ENCODE data around the gene FTO.

Gene FTO

DNA sequence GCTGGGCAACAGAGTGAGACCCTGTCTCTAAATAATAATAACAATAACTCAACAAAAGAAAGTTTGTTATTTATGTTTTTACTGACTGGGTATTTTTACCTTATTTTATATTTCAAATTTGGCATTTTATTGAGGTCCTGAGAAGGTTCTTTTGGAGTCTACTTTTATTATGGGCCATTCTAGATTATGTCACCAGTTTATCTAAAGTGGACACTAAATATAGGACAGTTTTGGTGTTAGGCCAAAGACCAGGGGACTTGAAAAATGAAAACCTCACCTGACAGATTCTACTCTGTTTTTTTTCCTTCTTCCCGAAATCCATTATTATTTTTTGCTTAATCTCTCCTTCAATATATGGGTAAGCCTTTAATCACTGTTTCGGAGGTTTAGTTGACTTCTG lies 8.1 kb downstream of the FTO start:
- DNase-seq: no peak

DNA sequence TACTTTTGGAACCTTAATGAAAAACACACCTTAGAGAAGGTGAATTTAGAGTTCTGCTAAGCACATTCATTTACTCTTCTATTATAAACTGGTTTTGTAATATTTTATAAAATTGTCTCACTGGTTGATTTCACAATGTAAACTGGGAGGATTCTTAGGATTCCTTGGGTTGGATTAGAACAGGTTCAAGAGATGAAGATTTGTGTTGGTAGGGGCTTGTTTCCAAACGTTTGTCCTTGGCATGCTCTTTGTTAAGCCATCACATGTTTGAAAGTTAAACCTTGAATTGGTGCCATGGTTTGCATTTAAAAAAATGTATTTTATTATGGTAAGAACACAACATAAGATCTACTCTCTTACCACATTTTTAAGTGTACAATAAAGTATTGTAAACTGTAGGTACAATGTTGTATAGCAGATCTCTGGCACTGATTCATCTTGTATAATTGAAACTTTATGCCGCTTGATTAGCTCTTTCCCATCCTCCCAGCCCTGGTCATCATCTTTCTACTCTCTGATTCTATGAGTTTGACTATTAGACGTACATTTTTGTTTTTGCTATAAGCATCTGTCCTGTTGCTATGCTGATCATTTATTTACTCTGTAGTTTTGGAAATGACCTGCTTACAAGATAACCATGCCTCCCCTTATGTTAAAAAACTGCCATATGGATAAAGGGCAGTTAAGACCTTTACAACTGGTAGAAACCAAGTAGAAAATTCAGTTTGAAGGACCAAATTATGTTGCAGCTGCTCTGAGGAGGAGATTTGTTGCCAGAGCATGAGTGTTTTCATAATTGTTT lies 9.6 kb downstream of the FTO start:
- no peak for DNase-seq

DNA sequence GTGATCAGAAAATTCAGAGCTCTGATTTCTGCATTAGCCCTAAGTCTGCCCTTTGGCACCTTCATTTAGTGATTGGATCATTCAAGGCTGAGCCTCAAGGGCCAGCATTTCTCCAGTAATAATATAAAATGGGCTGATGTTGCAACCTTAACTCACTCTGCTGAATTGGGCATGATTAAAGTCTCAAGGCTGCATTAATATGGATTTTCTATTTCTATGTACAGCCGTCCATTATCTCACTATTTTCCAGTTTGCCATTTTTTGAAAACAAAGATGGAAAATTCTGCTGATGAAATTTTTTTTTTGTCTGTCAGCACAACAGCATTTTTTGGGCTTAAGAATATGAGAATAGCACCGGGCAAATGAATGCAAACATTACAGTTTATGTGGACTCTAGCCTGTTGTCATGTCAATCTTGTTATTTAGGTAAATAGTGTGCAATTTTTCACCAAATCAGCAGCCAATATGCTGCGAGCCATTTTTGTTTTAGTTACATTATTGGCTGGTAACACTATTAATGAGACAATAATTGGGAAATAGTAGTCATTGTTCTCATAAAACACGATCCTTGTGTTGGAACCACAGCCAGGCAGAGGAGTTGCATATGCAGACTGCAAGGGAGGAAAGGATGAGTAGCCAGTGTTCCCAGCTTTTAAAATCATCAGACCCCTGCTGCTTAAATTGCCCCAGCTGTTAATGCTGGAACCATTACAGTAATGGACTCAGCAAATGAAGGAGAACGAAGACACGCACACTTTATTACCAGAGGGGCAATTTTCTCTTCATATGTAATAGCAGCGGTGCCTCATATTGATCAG lies 10.5 kb downstream of the FTO start:
- no peak for DNase-seq

DNA sequence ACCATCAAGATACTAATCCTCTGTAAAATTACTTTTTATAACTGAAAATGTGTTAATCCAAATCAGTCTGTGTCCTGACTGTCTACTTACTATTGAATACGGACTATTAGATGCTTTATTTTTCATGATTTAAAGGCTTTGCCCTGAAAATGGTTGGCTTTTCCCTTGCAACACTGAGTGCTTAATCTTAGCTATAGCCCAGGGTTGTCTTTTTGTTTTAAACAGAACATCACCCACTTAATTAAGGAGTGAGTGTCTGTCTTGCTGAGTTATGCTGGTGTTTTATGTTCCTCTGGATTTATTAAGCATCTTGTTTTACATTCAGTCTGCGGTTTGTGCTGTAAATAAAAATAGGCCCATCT lies 11.0 kb downstream of the FTO start:
- no peak for DNase-seq

DNA sequence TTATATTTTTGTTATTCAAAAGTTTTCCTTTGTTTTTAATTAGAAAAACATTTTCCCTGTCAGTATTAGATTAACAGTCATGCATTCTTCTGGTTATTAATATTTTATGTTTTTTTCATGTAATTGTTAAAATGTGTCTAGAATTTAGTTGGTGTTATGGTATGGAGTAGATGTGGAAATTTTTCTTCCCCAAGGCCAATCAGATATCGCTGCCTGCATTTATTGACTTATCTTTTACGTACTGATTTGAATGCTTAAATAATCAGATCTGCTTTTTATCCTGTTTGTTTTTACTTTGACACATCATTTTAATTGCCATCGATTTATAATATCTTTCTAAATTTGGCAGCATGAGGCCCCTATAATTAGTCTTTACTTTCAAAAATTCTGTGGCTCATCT lies 13.6 kb downstream of the FTO start:
- no peak for DNase-seq

DNA sequence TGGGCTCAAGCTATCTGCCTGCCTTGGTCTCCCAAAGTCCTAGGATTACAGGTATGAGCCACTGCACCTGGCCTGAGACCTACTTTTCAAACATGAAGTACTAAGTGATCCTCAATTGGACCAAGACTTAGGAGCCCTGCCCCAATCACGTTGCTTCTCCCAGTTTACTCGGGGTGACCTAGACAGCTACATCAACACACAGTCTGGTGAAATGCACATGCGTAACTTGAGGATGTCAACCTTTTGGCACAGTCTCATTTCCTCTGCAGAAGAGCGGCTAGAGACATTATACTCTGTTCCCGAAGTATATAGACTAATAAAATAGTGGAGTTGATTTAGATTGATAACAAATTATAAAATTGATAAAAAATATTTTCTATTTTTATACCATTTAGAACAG lies 17.1 kb downstream of the FTO start:
- DNase-seq: no peak

DNA sequence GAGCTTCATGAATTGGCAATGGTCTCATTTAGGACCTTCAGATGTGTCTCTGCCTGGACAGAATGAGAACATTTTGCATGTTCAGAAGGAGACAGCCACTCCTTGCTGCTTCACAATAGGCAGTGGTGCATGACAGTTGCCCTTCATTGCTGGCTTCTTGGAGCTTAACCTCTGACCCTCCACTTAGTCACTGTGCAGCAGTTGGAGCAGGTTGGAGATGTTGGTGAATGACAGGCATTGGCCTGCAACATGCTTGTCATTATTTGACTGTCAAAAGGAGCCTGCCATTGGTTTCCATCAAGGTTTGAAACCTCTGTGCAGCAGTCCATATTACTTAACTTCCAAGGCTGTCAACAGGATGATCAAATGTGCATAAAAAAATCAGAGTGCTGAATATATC lies 22.7 kb downstream of the FTO start:
- no peak for DNase-seq

DNA sequence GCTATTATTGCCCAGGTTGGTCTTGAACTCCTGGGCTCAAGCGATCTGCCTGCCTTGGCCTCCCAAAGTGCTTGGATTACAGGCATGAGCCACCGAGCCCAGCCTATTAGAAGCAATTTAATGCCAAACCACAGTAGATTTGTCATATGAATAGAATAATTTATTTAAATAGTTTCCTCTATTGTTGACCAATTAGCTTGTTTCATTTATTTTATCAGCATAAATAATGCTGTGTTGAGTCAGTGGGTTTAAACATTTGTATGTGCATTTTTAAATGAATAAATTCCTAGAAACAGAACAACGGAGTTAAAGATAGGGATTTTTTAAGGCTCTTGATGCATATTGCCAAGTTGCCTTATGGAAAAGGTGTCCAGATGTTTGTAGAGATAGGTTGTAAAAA lies 26.7 kb downstream of the FTO start:
- DNase-seq: no peak

DNA sequence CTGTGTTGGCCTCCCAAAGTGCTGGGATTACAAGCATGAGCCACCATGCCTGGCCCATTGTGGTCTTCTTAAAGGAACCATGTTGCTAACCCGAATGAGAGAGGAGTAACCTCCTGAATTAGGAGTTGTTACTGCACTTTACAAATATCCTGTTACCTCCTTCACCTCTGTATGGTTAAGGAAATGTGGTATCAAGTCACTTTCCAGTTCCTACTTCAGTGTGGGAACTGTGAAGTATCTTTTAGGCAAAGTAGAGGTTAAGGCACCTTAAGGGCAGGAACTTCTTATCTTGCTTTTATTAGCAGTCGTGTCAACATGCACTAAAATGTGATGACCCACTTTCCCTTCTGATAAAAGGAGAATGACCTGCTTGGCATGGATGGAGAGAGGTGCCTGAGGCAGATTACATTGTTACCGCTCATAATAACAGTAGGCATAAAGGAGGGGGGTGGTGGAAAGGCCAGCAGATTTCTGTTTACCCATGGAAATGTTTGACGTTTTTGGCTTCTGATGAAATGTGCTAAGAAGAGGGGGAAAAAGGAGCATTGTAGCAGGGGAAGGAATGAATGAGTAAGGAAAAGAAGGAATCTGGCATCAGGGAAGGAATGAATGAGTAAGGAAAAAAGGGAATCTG lies 28.5 kb downstream of the FTO start:
- DNase-seq: no peak

DNA sequence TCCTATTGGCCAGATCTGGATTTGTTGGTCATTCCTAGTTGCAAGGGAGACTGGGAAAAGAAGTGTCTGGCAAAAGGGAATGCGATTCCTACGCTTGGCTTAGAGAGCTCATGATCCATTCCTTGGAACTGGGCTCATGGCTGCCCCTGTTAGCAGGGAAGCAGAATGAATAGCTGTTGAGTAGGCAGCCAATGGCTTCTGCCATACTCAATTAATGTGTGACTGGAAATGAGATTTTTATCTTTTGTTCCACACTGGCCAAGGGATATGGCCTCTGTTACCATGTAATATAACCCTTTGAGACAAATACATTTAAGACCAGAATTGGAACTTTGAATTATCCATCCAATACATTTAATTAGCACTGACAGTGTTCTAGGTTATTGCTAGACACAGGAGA lies 31.0 kb downstream of the FTO start:
- no peak for DNase-seq

DNA sequence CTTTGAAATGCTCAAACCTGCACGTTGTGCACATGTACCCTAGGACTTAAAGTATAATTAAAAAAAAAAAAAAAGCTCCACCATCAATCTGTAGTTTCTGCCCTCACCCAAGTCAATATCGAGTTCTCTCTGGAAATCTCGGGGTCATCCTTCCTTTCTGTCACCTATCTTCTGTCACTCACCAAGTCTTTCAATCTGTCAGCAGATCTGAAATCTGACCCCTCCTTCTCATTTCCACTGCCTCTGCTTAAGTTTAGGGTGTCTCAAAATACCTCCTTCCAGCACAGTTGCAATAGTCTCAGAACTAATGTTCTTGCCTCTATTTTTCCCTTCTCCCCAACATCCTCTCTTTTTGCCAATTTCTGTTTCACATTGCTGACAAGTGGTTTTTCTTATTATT lies 32.3 kb downstream of the FTO start:
- no peak for DNase-seq

DNA sequence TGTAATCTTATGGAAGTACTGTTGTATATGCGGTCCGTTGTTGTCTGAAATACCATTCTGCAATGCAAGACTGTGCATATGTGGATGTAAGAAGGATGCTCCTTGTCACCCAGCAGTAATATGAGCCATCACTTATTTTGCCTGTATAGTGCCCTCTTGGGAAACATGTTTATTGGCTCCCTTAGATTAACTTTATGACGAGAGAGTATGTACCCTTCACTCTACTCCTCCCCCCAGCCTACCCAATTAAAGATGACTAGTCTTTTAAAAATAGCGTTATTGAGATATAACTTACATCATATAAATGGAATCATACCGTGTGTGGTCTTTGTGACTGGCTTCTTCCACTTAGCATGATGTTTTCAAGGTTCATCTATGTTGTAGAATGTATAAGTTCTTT lies 33.6 kb downstream of the FTO start:
- no peak for DNase-seq

DNA sequence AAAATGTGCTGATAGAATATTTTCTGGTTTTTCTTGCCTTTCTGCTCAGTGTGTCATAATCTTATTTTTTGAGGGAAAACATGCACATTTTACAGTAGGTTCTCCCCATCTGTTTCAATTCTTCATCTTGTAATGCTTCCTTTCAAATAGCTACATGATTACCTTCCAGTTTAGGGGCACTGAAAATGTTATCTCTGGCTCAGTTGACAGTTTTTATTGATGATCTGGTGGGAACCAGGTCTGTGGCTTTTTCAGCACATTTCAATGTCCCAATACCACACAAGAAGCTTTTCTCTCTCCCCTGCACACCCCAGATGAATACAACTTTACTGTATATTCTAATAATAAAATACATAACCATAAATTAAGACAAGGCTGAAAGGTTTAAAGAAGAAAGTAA lies 36.5 kb downstream of the FTO start:
- no peak for DNase-seq

DNA sequence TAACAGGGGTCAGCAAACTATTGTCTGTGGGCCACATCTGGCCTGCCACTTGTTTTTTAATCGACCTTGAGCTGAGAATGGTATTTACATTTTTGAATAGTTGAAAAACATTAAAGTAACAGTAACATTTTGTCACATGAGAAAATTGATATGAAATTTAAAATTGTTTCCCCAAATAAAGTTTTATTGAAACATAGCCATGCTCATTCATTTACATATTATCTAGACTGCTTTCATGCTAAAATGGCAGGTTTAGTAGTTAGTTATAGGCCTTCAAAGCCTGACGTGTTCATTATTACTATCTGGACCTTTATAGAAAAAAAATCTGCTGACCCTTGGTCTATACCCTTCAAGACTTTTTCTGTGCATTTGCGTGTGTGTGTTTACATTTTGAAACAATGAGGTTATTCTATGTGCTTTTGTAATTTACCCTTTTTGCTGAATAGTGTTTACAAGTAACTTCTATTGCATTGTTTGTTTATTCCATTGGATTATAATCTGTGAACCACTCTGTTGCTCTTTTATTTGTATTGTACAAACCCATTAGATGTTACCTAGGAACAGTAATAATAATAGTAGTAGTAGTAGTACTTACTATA lies 37.1 kb downstream of the FTO start:
- no peak for DNase-seq

DNA sequence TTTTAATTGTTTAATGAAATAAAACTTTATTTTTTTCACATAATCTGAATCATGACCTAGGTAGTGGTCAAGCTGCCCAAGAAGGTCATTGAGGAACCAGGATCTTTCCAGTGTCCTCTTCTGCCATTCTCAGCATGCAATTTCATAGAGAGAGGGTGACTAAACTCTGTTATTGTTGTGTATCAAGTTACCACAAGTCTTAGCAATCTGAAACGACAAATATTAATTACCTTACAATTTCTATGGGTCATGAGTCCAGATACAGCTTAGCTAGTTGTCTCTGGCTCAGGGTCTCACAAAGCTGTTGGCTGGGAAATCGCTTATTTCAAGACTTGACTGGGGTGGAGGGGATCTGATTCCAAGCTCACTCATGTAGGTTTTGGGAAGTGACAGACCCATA lies 37.6 kb downstream of the FTO start:
- no peak for DNase-seq

DNA sequence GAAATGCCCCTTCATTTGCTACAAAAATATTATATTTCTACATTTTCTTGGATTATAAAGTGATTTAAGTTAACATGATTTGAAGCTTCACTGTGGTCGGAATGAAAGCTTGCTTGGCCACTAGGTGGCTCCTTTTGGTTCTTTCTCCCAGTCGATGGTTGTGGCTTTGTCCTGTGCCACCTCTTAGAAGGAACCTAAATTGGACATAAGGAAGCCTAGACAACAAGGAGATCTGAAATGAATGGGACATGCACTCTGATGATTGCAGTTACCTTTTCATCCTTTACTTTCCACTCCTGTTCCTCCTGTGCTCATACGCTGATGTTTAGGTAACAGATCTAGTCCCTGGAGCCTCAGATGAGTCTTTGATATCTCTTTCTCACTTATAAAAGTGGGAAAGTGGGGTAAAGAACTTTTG lies 39.2 kb downstream of the FTO start:
- no peak for DNase-seq

DNA sequence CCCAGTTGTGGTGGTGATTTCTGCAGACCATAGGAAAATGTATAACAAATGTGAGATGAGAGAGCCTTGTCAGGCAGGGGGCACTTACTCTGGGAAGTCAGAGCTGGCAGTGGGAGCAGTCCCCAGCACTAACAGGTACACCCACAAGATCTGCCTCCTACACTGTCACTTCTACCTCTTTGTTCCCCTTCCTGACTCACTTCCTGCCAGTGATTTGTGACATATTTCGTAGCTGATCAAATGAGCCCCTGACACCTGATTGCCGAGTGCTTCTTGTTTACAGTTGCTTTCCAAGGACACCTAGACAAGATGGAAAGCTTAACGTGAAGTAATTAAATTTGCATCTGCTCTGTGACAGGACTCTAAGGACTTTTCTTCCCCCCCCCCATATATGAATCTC lies 40.5 kb downstream of the FTO start:
- no peak for DNase-seq

DNA sequence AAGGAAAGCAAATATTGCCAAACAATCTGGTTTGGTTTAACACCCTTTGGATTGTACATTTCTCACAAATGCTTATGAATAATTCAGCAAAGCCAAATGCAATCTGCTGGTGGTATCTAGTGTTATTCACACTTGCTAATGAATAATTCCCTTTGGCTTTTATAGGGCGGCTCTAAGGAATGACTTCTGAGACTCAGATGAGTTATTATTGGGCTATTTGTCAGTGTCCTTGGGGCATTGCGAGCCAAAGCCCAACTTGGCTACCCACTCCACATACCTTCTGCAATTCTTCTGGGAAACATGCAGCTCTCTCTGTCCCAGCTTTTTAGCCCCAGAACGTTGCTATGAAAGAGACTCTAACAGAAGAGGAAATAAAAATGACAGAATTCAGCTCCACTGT lies 41.1 kb downstream of the FTO start:
- DNase-seq: peak; percentile 38

DNA sequence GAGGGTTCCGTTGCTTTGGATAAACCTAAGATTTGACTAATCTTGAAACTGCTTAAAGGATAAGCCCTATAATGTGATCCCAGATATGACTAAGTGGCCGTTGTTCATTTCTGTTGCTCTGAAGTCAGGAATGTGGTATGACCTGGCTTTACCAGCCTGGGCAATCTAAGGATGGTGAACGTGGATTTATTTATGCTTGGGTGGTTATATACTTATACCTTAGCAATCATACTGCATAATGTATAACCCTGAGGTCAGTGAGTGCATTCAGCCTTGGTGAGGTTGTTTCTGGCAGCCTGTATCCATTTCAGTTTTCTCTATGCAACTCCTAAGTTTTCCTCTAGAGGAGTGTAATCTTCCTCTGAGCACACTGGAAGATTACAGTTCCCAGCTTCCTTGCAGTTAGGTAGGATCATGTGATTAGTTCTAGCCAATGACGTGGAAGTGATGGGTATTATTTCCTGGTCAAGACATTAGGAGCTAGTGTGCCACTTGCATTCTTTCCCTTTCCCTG lies 41.9 kb downstream of the FTO start:
- DNase-seq: no peak

DNA sequence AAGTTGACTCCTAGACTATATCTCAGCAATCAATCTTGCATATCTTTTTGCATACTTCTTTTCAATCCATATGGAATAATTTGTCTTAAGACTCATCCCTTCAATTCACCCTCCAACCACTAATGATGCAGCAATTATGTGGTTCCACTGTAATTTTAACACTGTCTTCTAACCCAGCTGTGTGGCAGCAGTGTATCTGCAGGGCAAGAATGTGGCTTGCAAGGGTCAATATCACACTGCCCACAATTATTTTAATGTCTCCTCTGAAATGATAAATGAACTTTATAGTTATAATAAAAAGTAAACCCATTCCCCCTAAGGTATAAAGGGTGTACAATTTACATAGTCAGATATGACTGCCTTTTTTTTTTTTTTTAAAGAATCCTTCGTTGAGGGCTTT lies 48.6 kb downstream of the FTO start:
- no peak for DNase-seq

DNA sequence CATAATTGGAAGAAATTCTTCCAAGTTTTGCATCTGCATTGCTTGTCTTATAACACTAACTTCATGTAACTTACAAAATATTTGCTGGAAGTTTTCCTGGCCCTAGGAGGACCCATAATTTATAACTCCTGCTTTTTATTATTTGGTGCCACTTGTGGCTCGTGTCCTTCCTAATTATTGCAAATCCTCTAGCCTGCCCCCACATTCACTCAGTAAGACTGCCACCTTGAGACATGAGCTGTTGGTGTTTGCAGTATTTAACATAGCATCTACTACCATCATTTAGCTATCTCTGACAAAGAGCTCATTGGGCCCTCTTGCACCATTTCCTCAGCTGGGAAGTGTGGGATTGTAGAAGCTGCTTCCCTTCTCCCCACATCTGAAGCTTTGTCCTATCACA lies 49.5 kb downstream of the FTO start:
- no peak for DNase-seq

DNA sequence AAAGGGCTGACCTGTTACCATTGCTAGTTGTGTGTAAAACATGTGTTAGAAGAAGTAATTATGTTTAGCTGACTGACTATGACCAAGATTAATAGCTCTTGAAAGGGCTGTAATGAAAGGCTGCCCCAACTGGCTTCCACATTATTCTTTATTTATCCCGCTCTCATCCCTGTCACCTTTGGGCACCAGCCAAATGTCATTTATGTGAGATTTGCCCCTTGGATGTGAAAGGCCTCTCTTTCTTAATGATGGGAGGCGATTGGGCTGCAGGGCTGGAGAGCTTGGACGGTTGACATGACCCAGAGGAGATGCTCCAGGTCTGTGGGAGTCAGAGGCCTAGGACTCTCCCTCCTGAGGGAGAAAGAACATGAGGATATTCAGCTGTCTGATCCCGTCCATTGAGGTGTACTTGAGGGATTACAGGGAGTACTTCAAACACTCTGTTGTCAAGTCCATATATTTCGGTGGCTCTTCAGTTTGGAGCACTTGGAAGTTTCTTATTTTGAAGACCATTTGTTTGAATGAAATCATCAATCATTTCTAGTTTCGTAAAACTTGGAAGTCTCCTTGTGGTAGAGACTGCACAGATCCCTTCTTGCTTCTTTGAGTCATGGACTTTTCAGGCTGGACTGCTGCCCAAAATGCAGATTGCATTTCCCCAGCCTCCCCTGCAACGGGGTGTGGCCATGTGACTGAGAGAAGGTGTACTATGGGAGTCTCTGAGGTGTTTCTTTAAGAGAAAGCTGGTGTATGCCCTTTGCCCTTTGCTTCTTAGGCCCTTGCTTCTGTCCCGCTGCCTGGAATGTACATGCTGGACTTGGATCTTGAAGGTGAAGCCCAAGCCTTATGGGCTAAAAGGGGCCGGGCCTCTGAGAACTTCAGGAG lies 51.3 kb downstream of the FTO start:
- no peak for DNase-seq
